Cortex of kidney (tissue), 1 donor: ENCODE data around the gene CCDC43.

Experiments used
- DNase-seq: peaks from one replicate; lab custom pipeline; 2025; lab: John Stamatoyannopoulos, UW

Gene CCDC43

DNA sequence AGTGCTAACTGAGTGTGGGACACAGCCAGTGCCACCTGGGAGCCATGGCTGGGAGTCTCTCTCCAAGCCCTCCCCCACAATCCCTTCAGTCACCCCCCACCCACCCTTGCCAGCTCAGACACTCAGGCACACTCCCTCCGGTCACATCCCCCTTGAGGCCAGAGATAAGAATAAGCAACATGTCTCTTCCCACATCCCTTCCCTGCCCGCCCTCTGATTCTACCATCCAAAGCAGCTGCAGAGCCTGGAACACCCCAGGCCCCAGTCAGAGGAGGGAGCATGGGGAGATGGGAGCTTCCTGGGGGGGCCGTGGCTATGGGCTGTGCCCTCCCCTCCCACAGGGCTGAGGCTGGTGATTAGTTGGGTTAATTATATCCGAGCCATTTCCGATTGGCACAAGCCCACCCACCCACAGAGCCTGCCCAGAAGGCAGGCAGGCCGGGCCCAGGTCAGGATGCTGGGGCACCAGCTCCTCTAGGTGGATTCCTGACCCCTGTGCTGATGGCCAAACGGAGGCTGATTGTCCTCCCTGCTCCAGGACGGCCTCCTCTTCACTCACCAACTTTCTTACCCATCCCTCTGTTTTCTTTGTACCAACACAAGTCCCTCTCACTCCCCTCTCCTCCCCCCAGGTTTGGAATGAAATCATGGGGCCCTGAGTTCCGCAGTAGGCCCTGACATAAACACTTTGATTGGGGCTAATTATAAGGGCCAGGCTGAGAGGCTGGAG lies 61.9 kb downstream of the CCDC43 start:
- no peak for DNase-seq
